K562 treated with DMSO at 1 percent for 12 hours (cell line): Measurements from ENCODE around the gene SERPINB8. TPM values are rescaled to one million over a fixed set of nuclear protein-coding genes. Genes with fewer than 3 reads are reported as not detected.

Experiments used
- total RNA-seq: library from RNA; unstranded; fragments of 300-600 nt; gene quantifications from 2 replicates; pipeline ENCODE4 v1.2.3, GENCODE V29; 2022; ENCODE audit not compliant: insufficient read depth

The SERPINB8 gene, protein sequence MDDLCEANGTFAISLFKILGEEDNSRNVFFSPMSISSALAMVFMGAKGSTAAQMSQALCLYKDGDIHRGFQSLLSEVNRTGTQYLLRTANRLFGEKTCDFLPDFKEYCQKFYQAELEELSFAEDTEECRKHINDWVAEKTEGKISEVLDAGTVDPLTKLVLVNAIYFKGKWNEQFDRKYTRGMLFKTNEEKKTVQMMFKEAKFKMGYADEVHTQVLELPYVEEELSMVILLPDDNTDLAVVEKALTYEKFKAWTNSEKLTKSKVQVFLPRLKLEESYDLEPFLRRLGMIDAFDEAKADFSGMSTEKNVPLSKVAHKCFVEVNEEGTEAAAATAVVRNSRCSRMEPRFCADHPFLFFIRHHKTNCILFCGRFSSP
- total RNA-seq: 0.73 and 1.3 TPM in 2 replicates

GRCh38 chr18:63969942-63970808 lies at the start of gene SERPINB8:
Gene SERPINB8, plus strand, starts transcription at chr18:63970081. Its CDS starts 8,228 bp downstream, at chr18:63978309.

GRCh38 chr18:63949068-63949737 lies 20.7 kb upstream of the SERPINB8 start, which contains the start of gene HMSD:
Gene HMSD, plus strand, starts transcription at chr18:63949301. Its CDS starts 4,155 bp downstream, at chr18:63953456.

Other genes starting within 250 kb of the SERPINB8 start
- gene SERPINB7, start 194.7 kb upstream of the SERPINB8 start, total RNA-seq: not detected in 2 replicates
- gene SERPINB2, start 82.4 kb upstream of the SERPINB8 start, total RNA-seq: not detected in 2 replicates
- gene SERPINB10, start 62.1 kb upstream of the SERPINB8 start, total RNA-seq: not detected in 2 replicates
- gene HMSD, start 20.8 kb upstream of the SERPINB8 start, total RNA-seq: not detected in 2 replicates
- not detected in 2 replicates for gene LINC00305, start 179.0 kb downstream of the SERPINB8 start, total RNA-seq